Panc1 (cell line): ENCODE measurements around the gene PKP4. TPM values are rescaled to one million over a fixed set of nuclear protein-coding genes. Genes with fewer than 3 reads are reported as not detected.

ENCODE experiments used
- ATAC-seq: fragments of 200-7000 bp; cut with Tn5 transposase; 2 replicates; pipeline ENCODE4 v1.9.1; 2020; ENCODE audit warnings: mild to moderate bottlenecking, moderate library complexity
- BruUV-seq: library from RNA; stranded (reverse); fragments of 400-500 nt; replicated peaks from 2 replicates; lab custom pipeline; 2021; lab: Mats Ljungman, UMichigan
- CTCF ChIA-PET: fragments of 300-600 bp; sonication (Branson Sonifier 250); formaldehyde crosslinking; loops from one replicate; lab custom pipeline; 2022; ENCODE audit warnings: antibody characterized with exemption; lab: Charles Lee
- POLR2A ChIA-PET: fragments of 300-600 bp; sonication (Branson Sonifier 250); formaldehyde crosslinking; loops from one replicate; lab custom pipeline; 2022; ENCODE audit warnings: antibody characterized with exemption; lab: Charles Lee
- DNase-seq: peaks from one replicate; pipeline ENCODE4 v3.0.0-alpha.2; 2010; ENCODE audit warnings: low read depth, low spot score
- H3K27ac ChIP-seq: 2 replicates; pipeline ENCODE4 v1.5.1; 2011; ENCODE audit warnings: mild to moderate bottlenecking, low read length, inconsistent platforms
- H3K27me3 ChIP-seq: fragments of 200-500 bp; sonication (Bioruptor generic); 2 replicates; pipeline ENCODE4 v1.6.0; 2014; ENCODE audit warnings: low read length, inconsistent platforms; ENCODE audit not compliant: control insufficient read depth, insufficient read depth
- H3K36me3 ChIP-seq: fragments of 200-500 bp; sonication (Bioruptor generic); 2 replicates; pipeline ENCODE4 v1.5.1; 2014; ENCODE audit warnings: inconsistent platforms, mild to moderate bottlenecking, low read length, moderate library complexity; ENCODE audit not compliant: control insufficient read depth, insufficient read depth
- H3K4me1 ChIP-seq: 2 replicates; pipeline ENCODE4 v1.5.1; 2011; ENCODE audit warnings: inconsistent platforms, mild to moderate bottlenecking, low read length, moderate library complexity; ENCODE audit not compliant: control insufficient read depth, insufficient read depth
- H3K4me3 ChIP-seq, 2 experiments: 2 replicates each; pipeline ENCODE4 v1.5.1; 2011 to 2012; ENCODE audit warnings: low read depth in 2 of 2, low read length in 2 of 2, mild to moderate bottlenecking in 2 of 2, inconsistent platforms in 1 of 2, moderate library complexity in 1 of 2
- H3K9me3 ChIP-seq: fragments of 200-500 bp; sonication (Bioruptor generic); 2 replicates; pipeline ENCODE4 v1.5.1; 2014; ENCODE audit warnings: low read depth, mild to moderate bottlenecking, inconsistent platforms, low read length, moderate library complexity; ENCODE audit not compliant: control insufficient read depth, insufficient read depth
- POLR2AphosphoS5 ChIP-seq: IDR thresholded peaks from 2 replicates; pipeline ENCODE4 v1.6.1; 2012; ENCODE audit warnings: mild to moderate bottlenecking, low read depth, low read length, moderate library complexity
- SIN3A ChIP-seq: IDR thresholded peaks from 2 replicates; pipeline ENCODE4 v1.6.1; 2012; ENCODE audit warnings: low read depth, mild to moderate bottlenecking, low read length, moderate library complexity, borderline replicate concordance; ENCODE audit not compliant: insufficient read depth
- TCF7L2 ChIP-seq: IDR thresholded peaks from 2 replicates; pipeline ENCODE4 v1.6.1; 2011; ENCODE audit warnings: mild to moderate bottlenecking, low read depth, low read length, inconsistent platforms
- in situ Hi-C: cut with HindIII; loops from 2 replicates; pipeline ENCODE4 v1.10.0; 2016; ENCODE audit warnings: low sequenced_read_pairs, low pct_unique_long_range_greater_than_20kb
- intact Hi-C: fragments of 100-400 bp; cut with micrococcal nuclease; formaldehyde crosslinking; loops from one replicate; pipeline ENCODE4 v1.10.0; 2022; ENCODE audit not compliant: unreplicated experiment
- total RNA-seq: library from RNA; stranded (reverse); gene quantifications from one replicate; pipeline ENCODE4 v1.2.1, GENCODE V29; 2021; ENCODE audit not compliant: unreplicated experiment
- TF ChIP-seq, protein P1 (sequence below), 2 experiments: IDR thresholded peaks; 2 replicates each; pipeline ENCODE4 v1.6.1; 2011 to 2012; ENCODE audit warnings: low read depth in 2 of 2, control low read depth in 1 of 2, low read length in 1 of 2, mild to moderate bottlenecking in 1 of 2, moderate library complexity in 1 of 2; ENCODE audit not compliant: insufficient read depth in 1 of 2
- TF ChIP-seq, protein P2 (sequence below): fragments of 450-650 bp; IDR thresholded peaks from 2 replicates; pipeline ENCODE4 v1.5.1; 2017; ENCODE audit warnings: mild to moderate bottlenecking

PKP4 gene
- total RNA-seq, 1 experiment from 2014 or later: 81.7 TPM

DNA sequence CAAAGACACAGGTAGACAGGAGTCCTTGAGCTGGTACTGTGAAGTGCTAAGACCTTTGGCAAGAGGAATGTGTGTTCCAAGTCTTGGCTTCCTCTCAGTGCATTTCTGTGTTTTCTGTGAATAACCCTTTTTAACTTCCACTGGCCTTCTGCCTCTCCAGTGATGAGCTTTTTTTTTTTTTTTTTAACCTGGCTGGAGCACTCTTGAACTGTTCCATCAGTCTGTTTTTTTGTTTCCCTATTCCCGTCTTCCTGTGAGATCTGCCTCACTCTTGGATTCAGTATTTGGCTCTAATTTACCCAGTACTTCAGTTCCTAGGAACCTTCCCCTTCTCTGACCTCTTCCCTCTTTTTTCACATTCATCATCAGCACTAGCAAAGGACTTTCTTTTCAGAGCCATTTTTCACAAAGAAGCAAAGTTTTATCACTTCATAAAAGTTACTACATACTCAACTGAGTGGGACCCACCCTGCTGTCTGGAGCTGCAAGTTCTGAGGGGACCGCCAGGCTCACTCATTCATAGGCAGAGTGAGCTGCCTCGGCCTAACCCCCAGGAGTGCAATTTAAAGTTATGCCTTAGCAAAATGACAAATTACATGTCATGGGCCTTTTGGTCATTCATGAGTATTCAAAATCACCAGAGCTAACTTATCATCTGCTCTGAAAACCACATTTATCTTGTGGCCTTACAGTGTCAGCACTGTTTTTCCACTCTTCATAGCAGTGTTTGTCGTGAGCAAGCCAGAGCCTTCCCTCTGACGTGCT is 211.4 kb downstream of the PKP4 start:
- POLR2A ChIA-PET: interaction anchor here (0.5 kb wide), 1 partner anchor 20 kb away, joined by 3 read pairs; no protein-coding TSS in a partner anchor
- intact Hi-C loops: no loop called here
- H3K27ac ChIP-seq: no peak overlapping the region
- no peaks in the 10 kb centered on the region for H3K4me1 ChIP-seq
- H3K4me3 ChIP-seq: no peak overlapping the region
- no peak for ATAC-seq
- in situ Hi-C loops: no loop called here
- BruUV-seq: no TSS peak
- H3K27me3 ChIP-seq: no peaks in the 10 kb centered on the region
- TF ChIP-seq TCF7L2: no peak
- no peak for TF ChIP-seq POLR2AphosphoS5
- peaks cover 10% of the 10 kb centered on the region for H3K36me3 ChIP-seq
- DNase-seq: no peak
- H3K9me3 ChIP-seq: no peaks in the 10 kb centered on the region
- CTCF ChIA-PET: no interaction called here

DNA sequence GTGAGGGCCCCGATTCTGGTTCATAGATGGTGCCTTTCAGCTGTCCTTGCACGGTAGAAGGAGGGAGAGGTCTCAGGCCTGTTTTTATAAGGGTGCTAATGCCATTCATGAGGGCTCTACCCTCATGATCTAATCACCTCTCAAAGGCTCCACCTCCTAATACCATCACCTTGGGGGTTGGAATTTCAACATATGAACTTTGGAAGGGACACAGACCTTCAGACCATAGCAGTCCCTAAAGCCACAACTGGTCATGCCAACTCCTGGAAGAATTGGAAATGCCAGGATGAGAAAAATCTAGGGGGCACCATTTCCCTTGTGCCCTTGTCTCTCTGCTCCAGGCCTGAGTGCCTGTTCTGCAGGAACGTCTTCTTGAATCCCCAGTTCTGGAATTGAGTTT is 213.5 kb downstream of the PKP4 start:
- CTCF ChIA-PET: no interaction called here
- POLR2A ChIA-PET: no interaction called here
- ATAC-seq (no peak), DNase-seq (no peak)
- H3K27ac ChIP-seq: no peak overlapping the region
- in situ Hi-C loops: no loop called here
- BruUV-seq: no TSS peak
- TF ChIP-seq, protein P1, sequence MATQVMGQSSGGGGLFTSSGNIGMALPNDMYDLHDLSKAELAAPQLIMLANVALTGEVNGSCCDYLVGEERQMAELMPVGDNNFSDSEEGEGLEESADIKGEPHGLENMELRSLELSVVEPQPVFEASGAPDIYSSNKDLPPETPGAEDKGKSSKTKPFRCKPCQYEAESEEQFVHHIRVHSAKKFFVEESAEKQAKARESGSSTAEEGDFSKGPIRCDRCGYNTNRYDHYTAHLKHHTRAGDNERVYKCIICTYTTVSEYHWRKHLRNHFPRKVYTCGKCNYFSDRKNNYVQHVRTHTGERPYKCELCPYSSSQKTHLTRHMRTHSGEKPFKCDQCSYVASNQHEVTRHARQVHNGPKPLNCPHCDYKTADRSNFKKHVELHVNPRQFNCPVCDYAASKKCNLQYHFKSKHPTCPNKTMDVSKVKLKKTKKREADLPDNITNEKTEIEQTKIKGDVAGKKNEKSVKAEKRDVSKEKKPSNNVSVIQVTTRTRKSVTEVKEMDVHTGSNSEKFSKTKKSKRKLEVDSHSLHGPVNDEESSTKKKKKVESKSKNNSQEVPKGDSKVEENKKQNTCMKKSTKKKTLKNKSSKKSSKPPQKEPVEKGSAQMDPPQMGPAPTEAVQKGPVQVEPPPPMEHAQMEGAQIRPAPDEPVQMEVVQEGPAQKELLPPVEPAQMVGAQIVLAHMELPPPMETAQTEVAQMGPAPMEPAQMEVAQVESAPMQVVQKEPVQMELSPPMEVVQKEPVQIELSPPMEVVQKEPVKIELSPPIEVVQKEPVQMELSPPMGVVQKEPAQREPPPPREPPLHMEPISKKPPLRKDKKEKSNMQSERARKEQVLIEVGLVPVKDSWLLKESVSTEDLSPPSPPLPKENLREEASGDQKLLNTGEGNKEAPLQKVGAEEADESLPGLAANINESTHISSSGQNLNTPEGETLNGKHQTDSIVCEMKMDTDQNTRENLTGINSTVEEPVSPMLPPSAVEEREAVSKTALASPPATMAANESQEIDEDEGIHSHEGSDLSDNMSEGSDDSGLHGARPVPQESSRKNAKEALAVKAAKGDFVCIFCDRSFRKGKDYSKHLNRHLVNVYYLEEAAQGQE (IDR thresholded peaks at IDR 0.05; ENCODE audit: insufficient read depth in 1 of 2, low read depth in 2 of 2, low read length in 1 of 2): no peak
- TF ChIP-seq, protein P2, sequence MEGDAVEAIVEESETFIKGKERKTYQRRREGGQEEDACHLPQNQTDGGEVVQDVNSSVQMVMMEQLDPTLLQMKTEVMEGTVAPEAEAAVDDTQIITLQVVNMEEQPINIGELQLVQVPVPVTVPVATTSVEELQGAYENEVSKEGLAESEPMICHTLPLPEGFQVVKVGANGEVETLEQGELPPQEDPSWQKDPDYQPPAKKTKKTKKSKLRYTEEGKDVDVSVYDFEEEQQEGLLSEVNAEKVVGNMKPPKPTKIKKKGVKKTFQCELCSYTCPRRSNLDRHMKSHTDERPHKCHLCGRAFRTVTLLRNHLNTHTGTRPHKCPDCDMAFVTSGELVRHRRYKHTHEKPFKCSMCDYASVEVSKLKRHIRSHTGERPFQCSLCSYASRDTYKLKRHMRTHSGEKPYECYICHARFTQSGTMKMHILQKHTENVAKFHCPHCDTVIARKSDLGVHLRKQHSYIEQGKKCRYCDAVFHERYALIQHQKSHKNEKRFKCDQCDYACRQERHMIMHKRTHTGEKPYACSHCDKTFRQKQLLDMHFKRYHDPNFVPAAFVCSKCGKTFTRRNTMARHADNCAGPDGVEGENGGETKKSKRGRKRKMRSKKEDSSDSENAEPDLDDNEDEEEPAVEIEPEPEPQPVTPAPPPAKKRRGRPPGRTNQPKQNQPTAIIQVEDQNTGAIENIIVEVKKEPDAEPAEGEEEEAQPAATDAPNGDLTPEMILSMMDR: no peak
- no peak for TF ChIP-seq TCF7L2
- no peak for TF ChIP-seq SIN3A
- no peak for TF ChIP-seq POLR2AphosphoS5
- no peaks in the 10 kb centered on the region for H3K4me1 ChIP-seq
- H3K36me3 ChIP-seq: peaks cover 13% of the 10 kb centered on the region
- no peak overlapping the region for H3K4me3 ChIP-seq
- no peaks in the 10 kb centered on the region for H3K27me3 ChIP-seq
- intact Hi-C loops: no loop called here
- no peaks in the 10 kb centered on the region for H3K9me3 ChIP-seq
